ENCODE results near the gene APLF.
"Not testable (repeated sequence)": the region's sequence is repeated elsewhere in the genome, so short reads cannot be mapped to it uniquely, and the experiment has no call there.

APLF gene

DNA sequence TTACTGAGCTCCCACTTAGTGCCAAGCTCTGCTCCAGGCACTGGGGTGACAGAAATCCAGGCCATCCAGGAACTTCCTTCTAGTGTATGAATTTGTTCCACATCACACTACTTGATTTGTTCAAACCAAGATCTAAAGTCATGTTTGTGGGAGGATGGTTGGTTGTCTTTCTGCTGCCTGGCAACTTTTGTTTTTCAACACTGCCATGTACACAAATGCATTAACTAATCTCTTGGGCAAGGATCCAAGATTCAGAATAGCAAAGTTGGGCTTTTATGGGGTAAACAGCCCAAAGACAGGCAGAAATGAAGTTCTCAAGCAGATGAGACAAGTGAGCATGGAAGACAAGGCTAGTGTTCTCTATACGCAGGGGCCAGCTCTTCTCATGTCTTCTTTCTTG, 122.6 kb downstream of the APLF start:
- no peaks in the 10 kb centered on the region for H3K36me3 ChIP-seq (ENCODE audit: control insufficient read depth, insufficient read depth, low read length)
- H3K9ac ChIP-seq (ENCODE audit: low read depth, low read length) = no peak overlapping the region
- H3K4me1 ChIP-seq (ENCODE audit: control insufficient read depth, insufficient read depth, low read length) = no peaks in the 10 kb centered on the region
- no peaks in the 10 kb centered on the region for H3K27me3 ChIP-seq (ENCODE audit: control insufficient read depth, insufficient read depth, low read length)
- no peak overlapping the region for H3K4me3 ChIP-seq (ENCODE audit: low read depth, low read length)
- H3K27ac ChIP-seq (ENCODE audit: low read depth, low read length) = no peak overlapping the region
- H3K9me3 ChIP-seq (ENCODE audit: control insufficient read depth, insufficient read depth, low read length) = no peaks in the 10 kb centered on the region

DNA sequence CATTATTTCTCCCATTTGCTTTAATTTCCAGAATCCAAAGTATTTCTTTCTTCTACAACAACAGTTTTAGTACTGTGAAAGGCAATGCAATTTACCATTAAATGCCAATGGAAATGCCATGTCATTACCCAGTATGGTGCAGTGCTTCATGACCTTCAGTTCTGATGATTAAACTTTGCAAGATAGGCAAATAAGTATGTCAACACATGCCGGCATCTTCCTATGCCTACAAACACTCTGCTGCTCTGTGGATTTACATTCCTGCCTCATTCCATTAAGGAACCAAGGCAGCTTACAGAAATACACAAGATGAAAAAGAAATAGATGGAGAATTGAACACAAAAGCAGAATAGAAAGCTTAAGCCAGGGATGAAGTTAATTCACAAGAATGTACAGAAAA, 123.3 kb downstream of the APLF start:
- Histone ChIP-seq H3K4me1 (ENCODE audit: control insufficient read depth, insufficient read depth, low read length) (no peaks in the 10 kb centered on the region), H3K27ac (ENCODE audit: low read depth, low read length) (no peak overlapping the region), H3K9ac (ENCODE audit: low read depth, low read length) (no peak overlapping the region), H3K27me3 (ENCODE audit: control insufficient read depth, insufficient read depth, low read length) (no peaks in the 10 kb centered on the region), H3K9me3 (ENCODE audit: control insufficient read depth, insufficient read depth, low read length) (no peaks in the 10 kb centered on the region), H3K4me3 (ENCODE audit: low read depth, low read length) (no peak overlapping the region), H3K36me3 (ENCODE audit: control insufficient read depth, insufficient read depth, low read length) (no peaks in the 10 kb centered on the region)

DNA sequence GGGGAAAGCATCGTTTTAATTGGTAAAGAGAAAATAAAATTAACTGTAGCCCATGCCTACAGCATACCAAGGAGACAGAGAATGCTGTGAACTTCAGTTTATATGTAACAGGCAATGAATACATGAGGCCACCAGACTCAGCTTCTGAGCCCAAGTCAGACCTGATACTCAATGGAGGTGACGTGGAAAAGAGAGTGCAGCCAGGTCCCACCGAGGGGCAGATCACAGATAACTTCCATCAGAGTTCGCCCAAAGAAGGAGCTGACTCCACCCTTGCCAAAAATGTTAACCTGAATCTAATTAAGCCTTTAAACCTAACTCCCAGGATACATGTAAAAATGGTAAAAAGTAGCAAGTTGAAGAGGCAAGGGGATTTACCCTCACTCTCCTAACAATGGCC, 123.8 kb downstream of the APLF start:
- Histone ChIP-seq H3K9me3 (ENCODE audit: control insufficient read depth, insufficient read depth, low read length) (no peaks in the 10 kb centered on the region), H3K9ac (ENCODE audit: low read depth, low read length) (no peak overlapping the region), H3K36me3 (ENCODE audit: control insufficient read depth, insufficient read depth, low read length) (no peaks in the 10 kb centered on the region), H3K27ac (ENCODE audit: low read depth, low read length) (no peak overlapping the region), H3K4me3 (ENCODE audit: low read depth, low read length) (no peak overlapping the region), H3K27me3 (ENCODE audit: control insufficient read depth, insufficient read depth, low read length) (no peaks in the 10 kb centered on the region), H3K4me1 (ENCODE audit: control insufficient read depth, insufficient read depth, low read length) (no peaks in the 10 kb centered on the region)

DNA sequence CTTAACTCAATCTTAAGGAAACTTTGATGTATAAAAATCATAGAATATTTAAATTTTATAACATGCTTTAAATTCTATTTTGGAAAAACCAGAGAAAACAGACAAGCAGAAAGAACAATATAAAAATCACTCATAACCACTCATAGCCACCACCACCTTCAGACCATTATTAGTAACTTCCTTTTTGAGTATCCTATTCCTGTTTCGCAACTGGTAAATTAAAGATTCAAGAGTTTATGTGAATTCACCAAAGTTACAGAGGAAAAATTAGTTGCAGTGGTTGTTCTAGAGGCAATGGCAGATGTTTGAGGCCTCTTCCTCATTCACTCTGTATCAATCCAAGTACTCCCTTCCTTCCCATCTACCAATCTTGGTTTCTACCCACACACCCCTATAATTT, 126.7 kb downstream of the APLF start:
- Histone ChIP-seq H3K4me3 (ENCODE audit: low read depth, low read length) (no peak overlapping the region), H3K4me1 (ENCODE audit: control insufficient read depth, insufficient read depth, low read length) (no peaks in the 10 kb centered on the region), H3K27ac (ENCODE audit: low read depth, low read length) (no peak overlapping the region), H3K9me3 (ENCODE audit: control insufficient read depth, insufficient read depth, low read length) (no peaks in the 10 kb centered on the region), H3K36me3 (ENCODE audit: control insufficient read depth, insufficient read depth, low read length) (no peaks in the 10 kb centered on the region), H3K9ac (ENCODE audit: low read depth, low read length) (no peak overlapping the region), H3K27me3 (ENCODE audit: control insufficient read depth, insufficient read depth, low read length) (no peaks in the 10 kb centered on the region)

DNA sequence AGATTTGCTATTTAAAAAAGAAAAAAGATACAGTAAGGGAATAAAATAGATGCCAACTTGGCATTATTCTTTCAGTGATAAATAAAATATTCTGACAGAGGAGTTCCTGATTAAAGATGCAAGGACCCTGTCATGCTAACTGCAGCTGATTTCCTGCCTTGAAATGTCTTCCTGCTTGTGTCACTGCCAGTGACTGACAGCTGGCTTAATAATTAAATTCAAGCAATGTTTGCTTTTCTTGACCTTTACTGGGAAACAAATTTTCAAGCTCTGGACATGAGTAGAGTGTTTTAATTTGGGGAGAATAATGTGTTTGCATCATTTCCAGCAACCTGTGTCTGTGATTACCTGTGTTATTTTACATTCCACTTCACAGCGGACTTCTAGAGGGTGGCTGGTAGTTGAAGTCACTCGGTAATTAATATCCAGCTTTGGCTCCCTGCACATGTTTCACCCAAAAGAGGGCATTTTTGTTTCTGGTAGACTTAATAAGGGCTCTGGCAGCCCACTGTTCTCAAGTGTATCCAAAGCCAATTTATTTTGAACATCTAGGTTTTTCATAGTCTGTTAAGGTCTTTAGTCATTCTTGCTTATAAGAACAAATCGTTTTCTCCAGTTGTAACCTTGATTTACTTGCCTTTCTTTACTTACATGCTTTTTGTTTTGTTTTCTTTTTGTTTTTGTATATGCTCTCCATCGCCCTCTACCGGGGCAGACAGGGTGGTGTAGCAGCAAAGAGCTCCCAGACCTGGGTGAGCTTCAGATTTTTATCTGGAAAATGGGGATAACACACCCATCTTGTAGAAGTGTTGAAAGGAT, 127.5 kb downstream of the APLF start:
- Histone ChIP-seq H3K36me3 (ENCODE audit: control insufficient read depth, insufficient read depth, low read length) (no peaks in the 10 kb centered on the region), H3K27me3 (ENCODE audit: control insufficient read depth, insufficient read depth, low read length) (no peaks in the 10 kb centered on the region), H3K4me3 (ENCODE audit: low read depth, low read length) (no peak overlapping the region), H3K4me1 (ENCODE audit: control insufficient read depth, insufficient read depth, low read length) (no peaks in the 10 kb centered on the region), H3K27ac (ENCODE audit: low read depth, low read length) (no peak overlapping the region), H3K9me3 (ENCODE audit: control insufficient read depth, insufficient read depth, low read length) (no peaks in the 10 kb centered on the region), H3K9ac (ENCODE audit: low read depth, low read length) (no peak overlapping the region)

DNA sequence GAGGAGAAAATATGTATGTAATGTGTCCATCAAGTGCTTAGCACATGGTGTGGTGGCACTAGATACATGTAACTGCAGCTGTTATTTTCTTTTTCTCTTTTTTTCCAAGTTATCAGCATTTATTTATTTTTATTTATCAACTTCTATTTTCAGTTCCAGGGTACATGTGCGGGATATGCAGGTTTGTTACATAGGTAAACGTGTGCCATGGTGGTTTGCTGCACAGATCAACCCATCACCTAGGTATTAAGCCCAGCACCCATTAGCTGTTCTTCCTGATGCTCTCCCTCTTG, 128.1 kb downstream of the APLF start:
- H3K27me3 ChIP-seq (ENCODE audit: control insufficient read depth, insufficient read depth, low read length); H3K4me1 ChIP-seq (ENCODE audit: control insufficient read depth, insufficient read depth, low read length); H3K36me3 ChIP-seq (ENCODE audit: control insufficient read depth, insufficient read depth, low read length); H3K27ac ChIP-seq (ENCODE audit: low read depth, low read length); H3K9ac ChIP-seq (ENCODE audit: low read depth, low read length); H3K4me3 ChIP-seq (ENCODE audit: low read depth, low read length); H3K9me3 ChIP-seq (ENCODE audit: control insufficient read depth, insufficient read depth, low read length): not testable (repeated sequence)

DNA sequence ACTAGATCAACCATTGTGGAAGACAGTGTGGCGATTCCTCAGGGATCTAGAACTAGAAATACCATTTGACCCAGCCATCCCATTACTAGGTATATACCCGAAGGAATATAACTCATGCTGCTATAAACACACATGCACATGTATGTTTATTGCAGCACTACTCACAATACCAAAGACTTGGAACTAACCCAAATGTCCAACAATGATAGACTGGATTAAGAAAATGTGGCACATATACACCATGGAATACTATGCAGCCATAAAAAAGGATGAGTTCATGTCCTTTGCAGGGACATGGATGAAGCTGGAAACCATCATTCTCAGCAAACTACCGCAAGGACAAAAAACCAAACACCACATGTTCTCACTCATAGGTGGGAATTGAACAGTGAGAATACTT, 133.1 kb downstream of the APLF start:
- H3K27ac ChIP-seq (ENCODE audit: low read depth, low read length); H3K36me3 ChIP-seq (ENCODE audit: control insufficient read depth, insufficient read depth, low read length); H3K4me3 ChIP-seq (ENCODE audit: low read depth, low read length); H3K27me3 ChIP-seq (ENCODE audit: control insufficient read depth, insufficient read depth, low read length); H3K4me1 ChIP-seq (ENCODE audit: control insufficient read depth, insufficient read depth, low read length); H3K9me3 ChIP-seq (ENCODE audit: control insufficient read depth, insufficient read depth, low read length); H3K9ac ChIP-seq (ENCODE audit: low read depth, low read length): not testable (repeated sequence)

DNA sequence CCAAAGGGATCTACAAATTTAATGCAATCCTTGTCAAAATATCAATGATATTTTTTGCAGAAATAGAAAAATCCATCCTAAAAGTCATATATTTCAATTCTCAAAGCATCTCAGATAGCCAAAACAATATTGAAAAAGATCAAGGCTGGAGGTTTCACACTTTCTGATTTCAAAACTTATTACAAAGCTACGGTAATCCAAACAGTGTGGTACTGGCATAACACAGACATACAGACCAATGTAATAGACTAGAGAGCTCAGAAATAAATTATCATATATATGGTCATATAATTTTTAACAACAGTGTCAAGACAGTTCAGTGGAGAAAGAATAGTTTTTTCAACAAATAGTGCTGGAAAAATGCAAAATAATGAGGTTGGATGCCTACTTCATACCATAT, 135.7 kb downstream of the APLF start:
- Histone ChIP-seq H3K4me1 (ENCODE audit: control insufficient read depth, insufficient read depth, low read length) (no peaks in the 10 kb centered on the region), H3K36me3 (ENCODE audit: control insufficient read depth, insufficient read depth, low read length) (no peaks in the 10 kb centered on the region), H3K27me3 (ENCODE audit: control insufficient read depth, insufficient read depth, low read length) (no peaks in the 10 kb centered on the region), H3K9ac (ENCODE audit: low read depth, low read length) (no peak overlapping the region), H3K27ac (ENCODE audit: low read depth, low read length) (no peak overlapping the region), H3K4me3 (ENCODE audit: low read depth, low read length) (no peak overlapping the region), H3K9me3 (ENCODE audit: control insufficient read depth, insufficient read depth, low read length) (peaks cover 3% of the 10 kb centered on the region; the same call in 1 of the 2 replicates)

DNA sequence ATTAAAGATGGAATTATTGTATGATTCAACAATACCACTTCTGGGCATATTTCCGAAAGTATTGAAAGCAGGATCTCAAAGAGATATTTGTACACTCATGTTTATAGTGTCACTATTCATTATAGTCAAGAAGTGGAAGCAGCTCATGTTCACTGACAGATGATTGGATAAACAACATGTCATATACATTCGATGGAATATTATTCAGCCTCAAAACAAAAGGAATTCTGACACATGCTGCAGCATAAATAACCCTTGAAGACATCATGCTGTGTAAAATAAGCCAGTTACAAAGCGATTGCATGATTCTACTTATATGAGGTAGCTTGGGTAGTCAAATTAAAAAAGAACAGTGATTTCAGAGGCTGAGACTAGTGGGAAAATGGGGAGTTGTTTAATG, 136.7 kb downstream of the APLF start:
- H3K9me3 ChIP-seq (ENCODE audit: control insufficient read depth, insufficient read depth, low read length) = peaks cover 3% of the 10 kb centered on the region; the same call in 1 of the 2 replicates
- H3K27ac ChIP-seq (ENCODE audit: low read depth, low read length) = no peak overlapping the region
- H3K27me3 ChIP-seq (ENCODE audit: control insufficient read depth, insufficient read depth, low read length) = no peaks in the 10 kb centered on the region
- no peak overlapping the region for H3K4me3 ChIP-seq (ENCODE audit: low read depth, low read length)
- no peaks in the 10 kb centered on the region for H3K36me3 ChIP-seq (ENCODE audit: control insufficient read depth, insufficient read depth, low read length)
- no peaks in the 10 kb centered on the region for H3K4me1 ChIP-seq (ENCODE audit: control insufficient read depth, insufficient read depth, low read length)
- no peak overlapping the region for H3K9ac ChIP-seq (ENCODE audit: low read depth, low read length)

DNA sequence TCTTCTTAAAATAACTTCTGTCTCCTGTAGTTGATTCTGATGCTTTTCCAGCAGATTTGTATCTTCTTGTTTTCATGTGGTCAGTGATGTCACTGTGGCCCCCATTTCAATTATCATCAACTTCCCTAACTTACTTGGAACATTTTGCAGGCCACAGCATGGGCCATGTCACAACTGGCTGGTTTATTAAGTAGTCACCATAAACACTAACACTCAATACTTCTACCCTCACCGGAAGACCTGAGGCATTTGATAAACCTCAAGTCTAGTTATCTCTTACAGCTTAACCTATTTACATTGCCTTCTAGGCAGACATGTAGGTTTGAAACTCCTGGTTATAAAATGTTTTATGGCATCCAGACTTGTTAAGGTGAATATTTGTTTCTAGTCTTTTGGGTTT, 138.6 kb downstream of the APLF start:
- Histone ChIP-seq H3K27ac (ENCODE audit: low read depth, low read length) (no peak overlapping the region), H3K4me1 (ENCODE audit: control insufficient read depth, insufficient read depth, low read length) (no peaks in the 10 kb centered on the region), H3K4me3 (ENCODE audit: low read depth, low read length) (no peak overlapping the region), H3K36me3 (ENCODE audit: control insufficient read depth, insufficient read depth, low read length) (no peaks in the 10 kb centered on the region), H3K9ac (ENCODE audit: low read depth, low read length) (no peak overlapping the region), H3K27me3 (ENCODE audit: control insufficient read depth, insufficient read depth, low read length) (no peaks in the 10 kb centered on the region), H3K9me3 (ENCODE audit: control insufficient read depth, insufficient read depth, low read length) (peaks cover 3% of the 10 kb centered on the region)

DNA sequence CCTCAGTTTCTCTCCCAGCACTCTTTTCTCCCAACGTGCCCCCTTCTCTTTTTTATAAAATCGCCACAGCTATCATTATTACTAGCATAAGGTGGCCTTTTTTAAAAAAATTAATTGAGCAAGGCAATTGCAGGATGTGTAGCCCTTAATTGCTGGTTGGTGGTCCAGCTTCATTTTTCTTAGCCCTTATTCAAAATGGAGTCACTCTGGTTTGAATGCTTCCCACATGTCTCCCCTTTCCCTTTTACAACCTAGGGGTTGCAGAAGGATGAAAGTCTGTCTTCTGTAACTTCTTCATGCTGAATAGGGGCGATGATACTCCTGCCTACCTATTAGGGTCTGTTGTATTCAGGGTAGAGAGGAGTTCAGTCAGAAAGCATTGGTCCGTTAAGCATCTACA, 139.4 kb downstream of the APLF start:
- peaks cover 3% of the 10 kb centered on the region; the same call in 1 of the 2 replicates for H3K9me3 ChIP-seq (ENCODE audit: control insufficient read depth, insufficient read depth, low read length)
- H3K27ac ChIP-seq (ENCODE audit: low read depth, low read length) = no peak overlapping the region

More for the DNA sequence above, 139.4 kb downstream of the APLF start:
- Histone ChIP-seq H3K4me3 (ENCODE audit: low read depth, low read length) (no peak overlapping the region), H3K4me1 (ENCODE audit: control insufficient read depth, insufficient read depth, low read length) (no peaks in the 10 kb centered on the region), H3K27me3 (ENCODE audit: control insufficient read depth, insufficient read depth, low read length) (no peaks in the 10 kb centered on the region), H3K36me3 (ENCODE audit: control insufficient read depth, insufficient read depth, low read length) (no peaks in the 10 kb centered on the region), H3K9ac (ENCODE audit: low read depth, low read length) (no peak overlapping the region)
